ENCODE data around the gene EGFL7.

EGFL7 gene

DNA sequence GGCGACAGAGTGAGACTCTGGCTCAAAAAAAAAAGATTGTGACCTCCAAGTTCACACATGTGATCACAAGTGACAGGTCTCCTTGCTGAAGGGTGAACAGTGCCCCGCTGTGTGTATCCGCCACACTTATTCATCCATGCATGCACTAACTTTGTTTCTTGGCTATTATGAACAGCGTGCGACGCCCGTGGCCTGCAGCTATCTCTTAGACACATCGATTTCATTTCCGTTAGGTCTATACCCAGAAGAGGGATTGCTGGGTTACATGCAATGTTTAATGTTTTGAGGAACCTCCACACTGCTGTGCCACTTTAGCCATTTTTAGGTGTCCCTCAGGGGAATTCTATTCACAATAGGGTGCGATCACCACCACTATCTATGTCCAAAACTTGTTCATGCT is 12.1 kb upstream of the EGFL7 start:
- Histone ChIP-seq H3K36me3 (ENCODE audit: insufficient read depth, low read depth, low read length) (no peaks in the 10 kb centered on the region), H3K27me3 (ENCODE audit: insufficient read depth, low read length) (no peaks in the 10 kb centered on the region), H3K9ac (ENCODE audit: low read depth, low read length) (no peak overlapping the region), H3K27ac (ENCODE audit: low read length) (no peak overlapping the region), H3K9me3 (ENCODE audit: insufficient read depth, low read depth, low read length) (no peaks in the 10 kb centered on the region), H3K4me3 (ENCODE audit: low read length) (no peak overlapping the region), H3K4me1 (ENCODE audit: insufficient read depth, low read length) (no peaks in the 10 kb centered on the region)

DNA sequence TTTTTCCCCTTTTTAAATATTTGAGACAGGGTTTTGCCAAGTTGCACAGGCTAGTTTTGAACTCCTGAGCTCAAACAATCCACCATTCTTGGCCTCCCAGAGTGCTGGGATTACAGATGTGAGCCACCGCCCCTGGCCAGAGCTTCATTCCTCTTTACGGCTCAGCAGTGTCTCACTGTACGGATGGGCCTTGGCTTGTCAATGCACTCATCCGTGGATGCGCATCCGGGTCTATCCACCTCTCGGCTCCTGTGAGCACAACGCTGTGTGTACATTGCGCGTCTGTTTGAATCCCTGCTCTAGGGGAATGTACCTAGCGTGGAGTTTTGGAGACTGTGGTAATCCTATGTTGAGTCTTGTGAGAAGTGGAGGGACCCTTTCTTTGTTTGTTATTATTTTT is 10.9 kb upstream of the EGFL7 start:
- Histone ChIP-seq H3K27me3 (ENCODE audit: insufficient read depth, low read length) (no peaks in the 10 kb centered on the region), H3K27ac (ENCODE audit: low read length) (no peak overlapping the region)

DNA sequence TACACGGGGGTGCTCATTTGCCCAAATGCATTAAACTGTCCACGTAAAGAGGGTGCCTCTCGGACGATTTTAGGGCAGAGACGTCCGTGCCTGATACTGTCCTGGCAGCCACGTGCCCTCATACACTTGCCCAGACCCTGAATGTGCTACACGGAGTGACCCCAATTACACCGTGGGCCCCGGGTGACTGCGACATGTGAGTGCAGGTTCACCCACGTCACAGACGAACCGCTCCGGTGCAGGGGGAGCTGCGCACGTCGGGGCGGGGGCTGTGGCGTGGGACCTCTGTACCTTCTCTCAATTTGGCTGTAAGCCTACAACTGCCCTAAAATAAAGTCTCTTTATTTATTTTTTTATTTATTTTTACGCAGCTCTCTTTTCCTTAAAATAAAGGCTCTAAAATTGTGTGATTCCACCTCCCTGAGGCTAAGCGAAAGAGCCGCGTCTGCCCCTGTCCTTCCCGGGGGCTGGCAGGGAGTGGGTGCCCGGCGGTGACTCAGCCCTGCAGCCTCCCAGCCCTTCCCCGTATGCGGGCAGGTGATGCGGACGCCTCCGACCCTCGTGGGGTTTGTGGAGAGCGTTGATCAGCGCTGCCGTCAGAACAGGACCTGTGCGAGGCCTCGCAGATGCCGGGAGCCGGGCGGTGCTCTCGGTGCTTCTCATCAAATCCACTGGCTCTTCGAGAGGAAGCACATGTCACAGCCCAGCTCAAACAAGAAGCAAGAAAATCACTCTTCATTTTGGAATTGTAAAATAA is 9.2 kb upstream of the EGFL7 start:
- no peak overlapping the region for H3K4me3 ChIP-seq (ENCODE audit: low read length)
- H3K36me3 ChIP-seq (ENCODE audit: insufficient read depth, low read depth, low read length) = no peaks in the 10 kb centered on the region
- H3K9ac ChIP-seq (ENCODE audit: low read depth, low read length) = no peak overlapping the region
- no peaks in the 10 kb centered on the region for H3K9me3 ChIP-seq (ENCODE audit: insufficient read depth, low read depth, low read length)
- no peaks in the 10 kb centered on the region for H3K27me3 ChIP-seq (ENCODE audit: insufficient read depth, low read length)
- H3K4me1 ChIP-seq (ENCODE audit: insufficient read depth, low read length) = no peaks in the 10 kb centered on the region
- no peak overlapping the region for H3K27ac ChIP-seq (ENCODE audit: low read length)

More for the DNA sequence above, 10.9 kb upstream of the EGFL7 start:
- Histone ChIP-seq H3K4me3 (ENCODE audit: low read length) (no peak overlapping the region), H3K36me3 (ENCODE audit: insufficient read depth, low read depth, low read length) (no peaks in the 10 kb centered on the region), H3K9ac (ENCODE audit: low read depth, low read length) (no peak overlapping the region), H3K9me3 (ENCODE audit: insufficient read depth, low read depth, low read length) (no peaks in the 10 kb centered on the region), H3K4me1 (ENCODE audit: insufficient read depth, low read length) (no peaks in the 10 kb centered on the region)

DNA sequence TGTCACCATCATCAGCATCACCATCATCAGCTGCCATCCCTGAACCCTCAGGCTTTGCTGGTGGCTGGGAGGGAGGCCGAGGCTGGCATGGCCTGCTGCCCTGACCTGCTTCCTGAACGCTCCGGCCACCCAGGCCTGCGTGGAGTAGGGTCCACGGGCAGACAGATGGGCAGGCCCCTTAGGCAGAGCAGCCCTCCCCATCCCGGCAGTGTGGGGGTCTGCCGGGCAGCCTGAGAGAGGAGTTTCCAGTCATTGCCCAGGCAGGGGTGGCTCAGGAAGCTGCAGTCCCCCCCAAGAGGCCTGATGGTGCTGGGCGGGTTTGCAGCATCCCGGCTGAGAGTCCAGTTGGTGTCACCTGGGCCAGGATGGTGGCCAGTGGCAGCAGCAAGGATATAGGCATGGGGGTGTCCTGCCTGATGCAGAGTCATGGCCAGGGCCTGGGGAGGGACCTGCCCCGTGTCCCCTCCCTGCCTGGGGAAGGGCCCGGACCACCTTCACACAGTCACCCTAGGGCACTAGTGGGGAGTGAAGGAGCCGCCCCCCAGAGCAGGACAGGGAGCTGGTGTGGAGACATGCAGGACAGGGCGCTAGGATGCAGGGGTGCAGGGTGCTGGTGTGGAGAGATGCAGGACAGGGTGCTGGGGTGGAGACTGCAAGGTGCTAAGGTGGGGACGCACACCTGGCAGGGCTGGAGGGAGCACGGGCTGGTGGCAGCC is 7.7 kb upstream of the EGFL7 start:
- H3K27ac ChIP-seq (ENCODE audit: low read length) = no peak overlapping the region
- no peak overlapping the region for H3K9ac ChIP-seq (ENCODE audit: low read depth, low read length)
- no peak overlapping the region for H3K4me3 ChIP-seq (ENCODE audit: low read length)
- no peaks in the 10 kb centered on the region for H3K36me3 ChIP-seq (ENCODE audit: insufficient read depth, low read depth, low read length)
- no peaks in the 10 kb centered on the region for H3K9me3 ChIP-seq (ENCODE audit: insufficient read depth, low read depth, low read length)
- H3K27me3 ChIP-seq (ENCODE audit: insufficient read depth, low read length) = no peaks in the 10 kb centered on the region
- H3K4me1 ChIP-seq (ENCODE audit: insufficient read depth, low read length) = no peaks in the 10 kb centered on the region

DNA sequence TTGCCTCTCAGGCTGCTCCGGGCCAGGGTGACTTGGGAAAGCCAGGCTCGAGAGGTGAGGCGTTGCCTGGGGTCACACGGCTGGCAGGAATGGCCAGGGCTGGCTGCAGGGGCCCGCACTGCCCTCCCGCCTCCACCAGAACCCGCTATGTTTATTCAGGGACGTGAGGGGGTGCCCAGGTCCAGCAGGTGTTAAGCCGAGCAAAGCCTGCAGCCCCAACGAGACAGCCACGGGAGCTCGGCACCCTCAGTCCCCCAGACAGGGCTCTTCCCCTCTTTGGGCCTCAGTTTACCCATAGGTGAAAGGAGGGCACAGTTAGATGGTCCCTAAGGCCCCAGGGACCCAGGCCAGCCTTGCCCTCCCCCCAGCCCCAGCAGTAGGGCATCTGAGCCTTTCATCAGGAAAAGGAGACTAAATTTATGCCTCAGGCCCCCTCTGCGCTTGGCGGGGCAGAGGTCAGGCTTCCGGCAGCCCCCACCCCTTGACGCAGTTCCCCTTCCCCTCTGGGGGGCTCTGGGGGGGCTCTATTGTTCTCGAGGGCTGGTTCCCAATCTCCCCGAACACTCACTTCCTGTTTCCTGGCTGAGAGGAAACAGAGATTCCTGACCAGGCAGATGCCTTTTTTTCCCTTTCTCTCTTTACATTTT is 7.1 kb upstream of the EGFL7 start:
- Histone ChIP-seq H3K9ac (ENCODE audit: low read depth, low read length) (no peak overlapping the region), H3K4me1 (ENCODE audit: insufficient read depth, low read length) (no peaks in the 10 kb centered on the region), H3K9me3 (ENCODE audit: insufficient read depth, low read depth, low read length) (no peaks in the 10 kb centered on the region), H3K27me3 (ENCODE audit: insufficient read depth, low read length) (no peaks in the 10 kb centered on the region), H3K27ac (ENCODE audit: low read length) (no peak overlapping the region), H3K4me3 (ENCODE audit: low read length) (no peak overlapping the region), H3K36me3 (ENCODE audit: insufficient read depth, low read depth, low read length) (no peaks in the 10 kb centered on the region)

DNA sequence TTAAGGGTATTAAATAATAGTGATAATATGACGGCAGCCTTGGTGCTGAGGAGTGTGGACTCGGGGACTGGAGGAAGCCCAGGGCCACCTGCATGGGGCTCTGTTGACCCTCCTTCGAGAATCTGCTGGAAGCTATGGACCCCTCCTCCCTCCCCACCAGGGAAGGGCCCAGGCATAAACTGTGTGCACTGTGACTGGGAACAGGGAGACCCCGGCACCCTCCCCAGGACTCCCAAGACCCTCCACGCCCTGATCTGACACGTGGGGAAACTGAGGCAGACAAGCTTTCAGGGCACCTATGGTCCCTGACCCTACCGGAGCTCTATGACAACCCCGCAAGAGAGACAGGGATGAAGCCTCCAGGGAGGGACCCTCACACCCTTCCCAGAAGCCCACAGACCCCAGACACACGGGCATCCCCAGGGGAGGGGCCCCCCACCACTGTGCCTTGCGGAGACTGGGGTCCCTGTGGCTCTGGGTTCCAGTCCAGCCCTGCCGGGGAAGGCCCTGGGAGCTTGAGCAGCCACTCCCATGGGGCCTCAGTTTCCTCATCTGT is 6.5 kb upstream of the EGFL7 start:
- Histone ChIP-seq H3K27me3 (ENCODE audit: insufficient read depth, low read length) (no peaks in the 10 kb centered on the region), H3K4me1 (ENCODE audit: insufficient read depth, low read length) (no peaks in the 10 kb centered on the region), H3K36me3 (ENCODE audit: insufficient read depth, low read depth, low read length) (no peaks in the 10 kb centered on the region), H3K9ac (ENCODE audit: low read depth, low read length) (no peak overlapping the region), H3K4me3 (ENCODE audit: low read length) (no peak overlapping the region), H3K27ac (ENCODE audit: low read length) (no peak overlapping the region), H3K9me3 (ENCODE audit: insufficient read depth, low read depth, low read length) (no peaks in the 10 kb centered on the region)

DNA sequence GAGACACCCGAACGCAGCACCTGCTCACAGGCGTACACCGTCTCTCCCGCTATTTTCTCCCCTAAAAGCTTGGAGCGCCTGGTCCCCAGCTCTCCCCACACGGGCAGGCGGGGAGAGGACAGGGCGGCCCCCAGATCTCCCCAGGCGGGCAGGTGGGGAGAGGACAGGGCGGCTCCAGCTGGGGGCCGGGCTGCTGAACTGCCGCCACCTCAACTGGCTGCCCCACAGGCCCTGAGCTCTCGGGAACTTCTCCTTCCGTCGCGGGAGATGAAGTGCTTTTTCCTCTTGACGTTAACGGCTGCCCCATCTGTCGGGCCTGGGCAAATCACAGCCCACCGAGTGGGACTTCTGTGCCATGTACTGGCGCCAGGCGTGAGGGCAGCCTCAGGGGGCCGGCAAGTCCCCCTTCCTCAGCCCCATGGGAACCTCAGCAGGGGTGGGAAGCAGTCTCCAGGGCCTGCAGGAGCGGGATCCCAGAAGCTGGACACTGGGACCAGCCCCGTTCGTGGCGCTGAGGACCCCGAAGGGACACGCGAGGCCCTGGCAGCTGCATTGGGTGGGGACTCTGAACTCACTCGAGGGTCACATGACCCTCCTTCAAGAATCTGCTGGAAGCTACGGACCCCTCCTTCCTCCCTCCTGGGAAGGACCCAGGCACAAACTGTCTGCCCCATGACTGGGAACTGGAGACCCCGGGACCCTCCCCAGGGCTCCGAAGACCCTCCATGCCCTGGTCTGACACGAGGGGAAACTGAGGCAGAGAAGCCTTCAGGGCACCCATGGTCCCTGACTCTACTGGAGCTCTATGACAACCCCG is 5.7 kb upstream of the EGFL7 start:
- Histone ChIP-seq H3K4me1 (ENCODE audit: insufficient read depth, low read length) (no peaks in the 10 kb centered on the region), H3K36me3 (ENCODE audit: insufficient read depth, low read depth, low read length) (no peaks in the 10 kb centered on the region), H3K27me3 (ENCODE audit: insufficient read depth, low read length) (no peaks in the 10 kb centered on the region), H3K4me3 (ENCODE audit: low read length) (no peak overlapping the region), H3K9me3 (ENCODE audit: insufficient read depth, low read depth, low read length) (no peaks in the 10 kb centered on the region), H3K9ac (ENCODE audit: low read depth, low read length) (no peak overlapping the region), H3K27ac (ENCODE audit: low read length) (no peak overlapping the region)

DNA sequence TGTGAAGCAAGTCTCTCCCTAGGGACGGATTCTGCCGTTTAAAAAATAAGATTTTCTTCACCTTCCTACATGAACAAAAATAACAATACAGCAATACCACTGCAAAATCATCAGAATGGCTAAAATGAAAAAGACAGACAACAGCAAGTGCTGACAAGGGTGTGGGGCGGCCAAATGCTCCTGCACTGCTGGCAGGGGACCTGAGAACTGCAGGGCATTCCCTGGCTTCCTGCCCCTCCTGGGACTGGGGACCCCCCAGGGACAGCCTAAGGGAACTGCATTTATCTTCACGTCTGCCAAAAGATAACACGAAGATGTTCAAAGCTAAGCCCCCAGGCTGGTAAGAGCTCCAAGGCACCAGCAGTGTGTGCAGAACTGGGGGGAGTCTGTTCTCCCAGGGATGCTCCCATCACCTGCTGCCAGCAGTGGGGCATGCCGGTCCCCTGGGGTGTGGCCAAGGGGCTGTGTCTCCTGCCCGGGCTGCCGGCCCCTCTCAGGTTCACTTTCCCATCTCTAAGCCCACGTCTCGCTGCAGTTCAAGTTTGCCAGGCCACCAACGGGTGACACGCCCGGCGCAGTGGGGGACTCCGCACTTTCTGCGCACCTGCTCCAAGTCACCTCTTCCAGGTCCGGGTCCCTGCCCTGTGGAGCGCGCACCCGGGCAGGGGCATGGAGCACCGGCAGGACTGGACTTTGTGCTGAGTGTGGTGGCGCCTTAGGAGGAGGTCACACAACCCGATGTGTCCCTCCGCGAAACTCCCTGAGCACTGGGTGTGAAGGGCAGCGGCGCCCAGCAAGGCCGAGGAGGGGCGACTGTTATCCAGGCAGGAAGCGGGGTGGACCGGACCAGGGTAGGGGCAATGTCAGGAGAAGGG is 4.5 kb upstream of the EGFL7 start:
- Histone ChIP-seq H3K9ac (ENCODE audit: low read depth, low read length) (no peak overlapping the region), H3K36me3 (ENCODE audit: insufficient read depth, low read depth, low read length) (no peaks in the 10 kb centered on the region), H3K4me3 (ENCODE audit: low read length) (no peak overlapping the region), H3K27ac (ENCODE audit: low read length) (no peak overlapping the region), H3K4me1 (ENCODE audit: insufficient read depth, low read length) (no peaks in the 10 kb centered on the region), H3K9me3 (ENCODE audit: insufficient read depth, low read depth, low read length) (no peaks in the 10 kb centered on the region), H3K27me3 (ENCODE audit: insufficient read depth, low read length) (no peaks in the 10 kb centered on the region)

DNA sequence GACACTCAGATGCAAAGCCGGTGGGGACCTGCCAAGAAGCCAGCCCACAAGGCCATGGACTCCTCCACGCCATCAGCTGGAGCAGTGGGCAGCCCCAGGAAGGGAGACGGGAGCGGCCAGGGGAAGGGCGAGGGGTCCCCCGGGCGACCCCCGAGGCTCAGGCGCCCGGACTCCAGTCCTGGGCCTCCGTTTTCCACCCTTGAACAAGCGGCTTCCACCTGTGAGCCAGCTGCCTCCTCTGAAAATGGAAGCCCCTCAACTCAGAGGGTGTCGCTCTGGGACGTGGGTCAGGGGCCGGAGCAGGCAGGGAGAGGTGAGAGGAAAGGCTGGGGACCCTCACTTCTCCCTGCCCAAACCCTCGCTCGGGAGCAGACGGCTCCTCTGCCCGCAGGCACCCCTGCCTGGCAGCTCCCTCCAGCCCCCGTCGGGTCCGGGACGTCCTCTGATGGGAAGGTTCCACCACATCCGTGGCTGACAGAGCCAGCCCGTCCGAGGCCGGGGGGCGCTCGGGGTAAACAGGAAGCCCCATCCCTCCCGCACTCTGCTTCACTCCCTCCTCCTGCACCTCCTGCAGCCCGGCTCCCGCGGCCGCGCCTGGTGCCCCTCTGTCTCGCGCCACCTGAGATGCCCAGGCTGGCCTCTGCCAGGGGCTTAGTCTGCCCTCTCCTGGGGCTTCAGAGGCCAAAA is 3.7 kb upstream of the EGFL7 start:
- no peaks in the 10 kb centered on the region for H3K36me3 ChIP-seq (ENCODE audit: insufficient read depth, low read depth, low read length)
- no peaks in the 10 kb centered on the region for H3K27me3 ChIP-seq (ENCODE audit: insufficient read depth, low read length)
- no peak overlapping the region for H3K4me3 ChIP-seq (ENCODE audit: low read length)
- no peak overlapping the region for H3K9ac ChIP-seq (ENCODE audit: low read depth, low read length)
- no peak overlapping the region for H3K27ac ChIP-seq (ENCODE audit: low read length)
- H3K4me1 ChIP-seq (ENCODE audit: insufficient read depth, low read length) = no peaks in the 10 kb centered on the region
- H3K9me3 ChIP-seq (ENCODE audit: insufficient read depth, low read depth, low read length) = no peaks in the 10 kb centered on the region

Measured in iPS-20b (cell line).